ENCODE results near the gene PCID2.

PCID2 gene

GRCh38 chr13:113138792-113139551 is 69.5 kb downstream of the PCID2 start:
- no peak overlapping the region for H2AFZ ChIP-seq (ENCODE audit: low read depth, low read length, severe bottlenecking)
- H3K79me2 ChIP-seq (ENCODE audit: insufficient read depth, low read length): no peaks in the 10 kb centered on the region

GRCh38 chr13:113137691-113138298 is 70.7 kb downstream of the PCID2 start:
- H3K4me3 ChIP-seq (ENCODE audit: insufficient read depth, low read length, poor library complexity, severe bottlenecking): no peak overlapping the region
- no peak overlapping the region for H3K9ac ChIP-seq (ENCODE audit: low read length)
- H3F3A ChIP-seq (ENCODE audit: insufficient read depth): no peaks in the 10 kb centered on the region
- no peaks in the 10 kb centered on the region for H3K27me3 ChIP-seq (ENCODE audit: low read length)
- H3K36me3 ChIP-seq (ENCODE audit: low read length): no peaks in the 10 kb centered on the region
- H4K20me1 ChIP-seq (ENCODE audit: low read depth, low read length): no peaks in the 10 kb centered on the region
- no peaks in the 10 kb centered on the region for H3K9me3 ChIP-seq (ENCODE audit: insufficient read depth, low read length)
- H3K4me2 ChIP-seq (ENCODE audit: low read depth, low read length, poor library complexity, severe bottlenecking): no peak overlapping the region
- no peak overlapping the region for H3K27ac ChIP-seq (ENCODE audit: low read depth, low read length)
- no peaks in the 10 kb centered on the region for H3K79me2 ChIP-seq (ENCODE audit: insufficient read depth, low read length)
- TF ChIP-seq CTCF (IDR thresholded peaks at IDR 0.05; ENCODE audit: insufficient read depth, low read length, poor library complexity, severe bottlenecking) (no peak), EZH2phosphoT487 (conservative IDR thresholded peaks at IDR 0.05; ENCODE audit: low read length) (no peak)
- H2AFZ ChIP-seq (ENCODE audit: low read depth, low read length, severe bottlenecking): no peak overlapping the region
- no peaks in the 10 kb centered on the region for H3K9me2 ChIP-seq (replicated peaks; ENCODE audit: insufficient read depth, low read length)

More at GRCh38 chr13:113138792-113139551, 69.5 kb downstream of the PCID2 start:
- Histone ChIP-seq H3K27ac (ENCODE audit: low read depth, low read length) (no peak overlapping the region), H3K27me3 (ENCODE audit: low read length) (no peaks in the 10 kb centered on the region), H3K4me3 (ENCODE audit: insufficient read depth, low read length, poor library complexity, severe bottlenecking) (no peak overlapping the region), H3K36me3 (ENCODE audit: low read length) (no peaks in the 10 kb centered on the region), H3F3A (ENCODE audit: insufficient read depth) (no peaks in the 10 kb centered on the region), H3K9me2 (replicated peaks; ENCODE audit: insufficient read depth, low read length) (no peaks in the 10 kb centered on the region), H3K9me3 (ENCODE audit: insufficient read depth, low read length) (no peaks in the 10 kb centered on the region), H3K9ac (ENCODE audit: low read length) (no peak overlapping the region), H4K20me1 (ENCODE audit: low read depth, low read length) (no peaks in the 10 kb centered on the region), H3K4me2 (ENCODE audit: low read depth, low read length, poor library complexity, severe bottlenecking) (no peak overlapping the region)
- TF ChIP-seq EZH2phosphoT487 (conservative IDR thresholded peaks at IDR 0.05; ENCODE audit: low read length) (no peak), CTCF (IDR thresholded peaks at IDR 0.05; ENCODE audit: insufficient read depth, low read length, poor library complexity, severe bottlenecking) (no peak)

DNA sequence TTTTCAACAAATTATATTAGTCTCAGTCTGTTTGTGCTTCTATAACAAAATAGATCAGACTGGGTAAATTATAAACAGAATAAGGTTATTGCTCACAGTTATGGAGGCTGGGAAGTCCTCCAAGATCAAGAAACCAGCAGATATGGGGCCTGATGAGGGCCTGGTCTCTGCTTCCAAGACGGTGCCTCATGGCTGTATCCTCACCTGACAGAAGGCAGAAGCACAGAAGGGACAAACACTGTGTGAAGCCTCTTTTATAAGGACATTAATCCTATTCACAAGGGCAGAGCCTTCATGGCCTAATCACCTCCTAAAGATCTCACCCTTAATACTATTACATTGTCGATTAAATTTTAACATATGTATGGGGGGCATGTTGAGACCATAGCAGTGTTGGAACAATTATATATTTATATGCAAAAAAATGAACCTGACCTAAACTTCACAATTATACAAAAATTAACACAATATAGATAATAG is 73.1 kb downstream of the PCID2 start:
- Histone ChIP-seq H3K36me3 (ENCODE audit: low read length) (no peaks in the 10 kb centered on the region), H3F3A (ENCODE audit: insufficient read depth) (no peaks in the 10 kb centered on the region)
- TF ChIP-seq CTCF (IDR thresholded peaks at IDR 0.05; ENCODE audit: insufficient read depth, low read length, poor library complexity, severe bottlenecking): no peak
- TF ChIP-seq EZH2phosphoT487 (conservative IDR thresholded peaks at IDR 0.05; ENCODE audit: low read length): no peak

More for the DNA sequence above, 73.1 kb downstream of the PCID2 start:
- H3K9me2 ChIP-seq (replicated peaks; ENCODE audit: insufficient read depth, low read length): no peaks in the 10 kb centered on the region
- H3K27me3 ChIP-seq (ENCODE audit: low read length): no peaks in the 10 kb centered on the region
- H2AFZ ChIP-seq (ENCODE audit: low read depth, low read length, severe bottlenecking): no peak overlapping the region
- no peaks in the 10 kb centered on the region for H3K79me2 ChIP-seq (ENCODE audit: insufficient read depth, low read length)
- no peaks in the 10 kb centered on the region for H3K9me3 ChIP-seq (ENCODE audit: insufficient read depth, low read length)
- H3K4me3 ChIP-seq (ENCODE audit: insufficient read depth, low read length, poor library complexity, severe bottlenecking): no peak overlapping the region
- no peak overlapping the region for H3K9ac ChIP-seq (ENCODE audit: low read length)
- H3K27ac ChIP-seq (ENCODE audit: low read depth, low read length): no peak overlapping the region
- H4K20me1 ChIP-seq (ENCODE audit: low read depth, low read length): no peaks in the 10 kb centered on the region
- no peak overlapping the region for H3K4me2 ChIP-seq (ENCODE audit: low read depth, low read length, poor library complexity, severe bottlenecking)
